Muscle layer of colon (tissue), 2 donors: ENCODE results near the gene APCDD1.

Experiments
- H3K27ac ChIP-seq: one replicate; pipeline ENCODE4 v1.7.0; 2013; ENCODE audit warnings: low read depth, mild to moderate bottlenecking, low read length, moderate library complexity
- H3K27me3 ChIP-seq, 2 donors: one replicate each; pipeline ENCODE4 v1.7.0; 2013; ENCODE audit warnings: low read length in 2 of 2, mild to moderate bottlenecking in 2 of 2; ENCODE audit not compliant: insufficient read depth in 2 of 2, control insufficient read depth in 1 of 2
- H3K36me3 ChIP-seq: one replicate; pipeline ENCODE4 v1.7.0; 2013; ENCODE audit warnings: mild to moderate bottlenecking, low read length; ENCODE audit not compliant: insufficient read depth
- H3K4me1 ChIP-seq: one replicate; pipeline ENCODE4 v1.7.0; 2013; ENCODE audit warnings: mild to moderate bottlenecking, low read length; ENCODE audit not compliant: insufficient read depth
- H3K4me3 ChIP-seq, 2 donors: one replicate each; pipeline ENCODE4 v1.7.0; 2013; ENCODE audit warnings: low read length in 2 of 2, low read depth in 1 of 2, mild to moderate bottlenecking in 1 of 2, moderate library complexity in 1 of 2
- H3K9ac ChIP-seq: one replicate; pipeline ENCODE4 v1.7.0; 2013; ENCODE audit warnings: low read length
- H3K9me3 ChIP-seq: one replicate; pipeline ENCODE4 v1.7.0; 2013; ENCODE audit warnings: mild to moderate bottlenecking, low read length
- donor health status: abdominal sarcoma.
- donor health status: Adenocarcinoma of cecum.

Gene APCDD1

GRCh38 chr18:10436160-10436559, 18.3 kb upstream of the APCDD1 start:
- no peak overlapping the region for H3K4me3 ChIP-seq
- peaks cover 9% of the 10 kb centered on the region for H3K4me1 ChIP-seq
- H3K9ac ChIP-seq = no peak overlapping the region
- no peak overlapping the region for H3K27ac ChIP-seq
- H3K36me3 ChIP-seq = no peaks in the 10 kb centered on the region
- H3K9me3 ChIP-seq = no peaks in the 10 kb centered on the region
- peaks cover 16 to 31% of the 10 kb centered on the region in 2 donors for H3K27me3 ChIP-seq

- Histone ChIP-seq H3K9me3 (no peaks in the 10 kb centered on the region), H3K27me3 (peaks cover 16 to 28% of the 10 kb centered on the region in 2 donors), H3K9ac (no peak overlapping the region), H3K27ac (no peak overlapping the region), H3K4me3 (no peak overlapping the region), H3K36me3 (no peaks in the 10 kb centered on the region), H3K4me1 (peaks cover 9% of the 10 kb centered on the region)
Observed at GRCh38 chr18:10437837-10438236, 16.6 kb upstream of the APCDD1 start.

- Histone ChIP-seq H3K9ac (no peak overlapping the region), H3K27me3 (peaks cover 16 to 19% of the 10 kb centered on the region in 2 donors), H3K36me3 (no peaks in the 10 kb centered on the region), H3K9me3 (no peaks in the 10 kb centered on the region), H3K4me3 (no peak overlapping the region), H3K4me1 (peaks cover 4% of the 10 kb centered on the region), H3K27ac (no peak overlapping the region)
Observed at GRCh38 chr18:10439898-10440297, 14.5 kb upstream of the APCDD1 start.

GRCh38 chr18:10440884-10441283, 13.6 kb upstream of the APCDD1 start:
- Histone ChIP-seq H3K9ac (no peak overlapping the region), H3K27me3 (peaks cover 16 to 18% of the 10 kb centered on the region in 2 donors), H3K36me3 (no peaks in the 10 kb centered on the region), H3K4me1 (no peaks in the 10 kb centered on the region), H3K27ac (no peak overlapping the region), H3K9me3 (no peaks in the 10 kb centered on the region), H3K4me3 (no peak overlapping the region)

- H3K27ac ChIP-seq = no peak overlapping the region
- H3K4me3 ChIP-seq = no peak overlapping the region
- no peaks in the 10 kb centered on the region for H3K36me3 ChIP-seq
- peaks cover 12% of the 10 kb centered on the region in 2 donors for H3K27me3 ChIP-seq
- no peaks in the 10 kb centered on the region for H3K9me3 ChIP-seq
- no peaks in the 10 kb centered on the region for H3K4me1 ChIP-seq
- no peak overlapping the region for H3K9ac ChIP-seq
Observed at GRCh38 chr18:10441472-10441871, 13.0 kb upstream of the APCDD1 start.

GRCh38 chr18:10442551-10442971, 11.9 kb upstream of the APCDD1 start:
- Histone ChIP-seq H3K9ac (no peak overlapping the region), H3K9me3 (no peaks in the 10 kb centered on the region)

GRCh38 chr18:10443001-10443400, 11.4 kb upstream of the APCDD1 start:
- no peak overlapping the region for H3K9ac ChIP-seq
- H3K4me3 ChIP-seq = no peak overlapping the region
- peaks cover 2 to 6% of the 10 kb centered on the region in 2 donors for H3K27me3 ChIP-seq
- no peaks in the 10 kb centered on the region for H3K36me3 ChIP-seq
- no peaks in the 10 kb centered on the region for H3K4me1 ChIP-seq
- no peaks in the 10 kb centered on the region for H3K9me3 ChIP-seq
- no peak overlapping the region for H3K27ac ChIP-seq

More at GRCh38 chr18:10442551-10442971, 11.9 kb upstream of the APCDD1 start:
- Histone ChIP-seq H3K36me3 (no peaks in the 10 kb centered on the region), H3K27ac (no peak overlapping the region), H3K27me3 (peaks cover 6 to 7% of the 10 kb centered on the region in 2 donors), H3K4me1 (no peaks in the 10 kb centered on the region), H3K4me3 (no peak overlapping the region)

GRCh38 chr18:10444314-10445006, 10.0 kb upstream of the APCDD1 start:
- Histone ChIP-seq H3K4me1 (no peaks in the 10 kb centered on the region), H3K9ac (no peak overlapping the region), H3K36me3 (no peaks in the 10 kb centered on the region), H3K27ac (no peak overlapping the region), H3K9me3 (no peaks in the 10 kb centered on the region), H3K4me3 (no peak overlapping the region), H3K27me3 (peaks cover 0 to 6% of the 10 kb centered on the region in 2 donors)

- Histone ChIP-seq H3K9ac (no peak overlapping the region), H3K27me3 (no peaks in the 10 kb centered on the region), H3K27ac (no peak overlapping the region), H3K4me1 (no peaks in the 10 kb centered on the region), H3K4me3 (no peak overlapping the region), H3K9me3 (no peaks in the 10 kb centered on the region), H3K36me3 (no peaks in the 10 kb centered on the region)
Observed at GRCh38 chr18:10449396-10449795, 5.0 kb upstream of the APCDD1 start.

GRCh38 chr18:10450986-10451385, 3.4 kb upstream of the APCDD1 start:
- Histone ChIP-seq H3K36me3 (no peaks in the 10 kb centered on the region), H3K9me3 (no peaks in the 10 kb centered on the region), H3K4me3 (no peak overlapping the region), H3K27me3 (peaks cover 9 to 12% of the 10 kb centered on the region in 2 donors), H3K9ac (no peak overlapping the region), H3K27ac (no peak overlapping the region), H3K4me1 (peaks cover 9% of the 10 kb centered on the region)

- no peak overlapping the region for H3K4me3 ChIP-seq
- peaks cover 28 to 29% of the 10 kb centered on the region in 2 donors for H3K27me3 ChIP-seq
- H3K27ac ChIP-seq = no peak overlapping the region
- no peak overlapping the region for H3K9ac ChIP-seq
- H3K9me3 ChIP-seq = no peaks in the 10 kb centered on the region
- H3K36me3 ChIP-seq = no peaks in the 10 kb centered on the region
- peaks cover 18% of the 10 kb centered on the region for H3K4me1 ChIP-seq
Observed at GRCh38 chr18:10453261-10453805, 1.1 kb upstream of the APCDD1 start.
